HTR-8/SVneo (cell line): Measurements from ENCODE around the gene MKRN3.
"Not testable (repeated sequence)": the region's sequence is repeated elsewhere in the genome, so short reads cannot be mapped to it uniquely, and the experiment has no call there.

Experiments used
- DNase-seq: peaks from one replicate; pipeline ENCODE4 v3.0.0; 2011; ENCODE audit warnings: low spot score, mixed read lengths; ENCODE audit not compliant: insufficient read length
- FAIRE-seq: peaks from 2 replicates; lab custom pipeline; 2011; peaks lifted over from hg19 to GRCh38; lab: Jason Lieb, UNC

MKRN3 gene

GRCh38 chr15:23578521-23579150, 13.2 kb downstream of the MKRN3 start:
- FAIRE-seq: no peak
- no peak for DNase-seq

DNA sequence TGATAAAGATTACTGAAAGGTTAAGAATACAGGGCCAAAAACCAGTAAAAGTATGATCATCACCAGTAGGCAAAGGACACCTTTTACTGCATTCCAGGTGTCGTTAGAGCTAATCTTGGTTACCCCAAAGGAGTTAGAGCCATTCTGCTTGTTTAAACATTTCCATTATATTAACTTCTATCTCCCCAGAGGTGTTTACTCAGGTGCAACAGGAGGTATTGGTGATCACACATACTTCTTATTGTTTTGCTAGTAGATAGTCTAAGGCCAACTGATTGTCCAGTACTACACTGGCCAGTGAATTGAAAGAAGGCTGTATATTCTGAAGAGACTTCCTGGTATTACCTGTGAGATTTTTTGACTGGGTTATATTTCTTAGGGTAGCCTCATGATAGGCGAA, 22.8 kb downstream of the MKRN3 start:
- FAIRE-seq: no peak
- DNase-seq: no peak

GRCh38 chr15:23589012-23589411, 23.5 kb downstream of the MKRN3 start:
- FAIRE-seq (no peak), DNase-seq (no peak)

GRCh38 chr15:23594252-23594770, 28.8 kb downstream of the MKRN3 start:
- FAIRE-seq (no peak), DNase-seq (no peak)

DNA sequence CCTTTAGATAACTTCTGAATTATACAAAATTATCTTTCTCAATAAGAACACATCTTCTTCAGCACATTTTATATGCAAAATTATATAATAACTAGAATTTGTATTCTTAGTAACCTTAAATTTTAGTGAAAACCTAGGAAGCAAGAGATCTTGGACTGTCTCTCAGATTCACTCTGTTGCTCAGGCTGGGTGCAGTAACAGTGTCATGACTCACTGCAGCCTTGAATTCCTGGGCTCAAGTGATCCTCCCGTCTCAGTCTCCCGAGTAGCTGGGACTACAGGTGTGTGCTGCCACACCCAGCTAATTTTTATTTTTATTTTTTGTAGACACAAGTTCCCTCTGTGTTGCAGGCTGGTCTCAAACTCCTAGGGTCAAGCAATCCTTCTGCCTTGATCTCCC, 29.9 kb downstream of the MKRN3 start:
- FAIRE-seq (no peak), DNase-seq (no peak)

GRCh38 chr15:23596736-23597135, 31.3 kb downstream of the MKRN3 start:
- DNase-seq (no peak), FAIRE-seq (no peak)

- not testable (repeated sequence) for DNase-seq, FAIRE-seq
Measured at GRCh38 chr15:23597278-23597677, 31.8 kb downstream of the MKRN3 start.

- FAIRE-seq: no peak
- no peak for DNase-seq
Measured at GRCh38 chr15:23599053-23599452, 33.6 kb downstream of the MKRN3 start.

- FAIRE-seq: no peak
Measured at GRCh38 chr15:23602124-23602523, 36.6 kb downstream of the MKRN3 start.

GRCh38 chr15:23606226-23606625, 40.8 kb downstream of the MKRN3 start:
- DNase-seq (no peak), FAIRE-seq (no peak)

More at GRCh38 chr15:23602124-23602523, 36.6 kb downstream of the MKRN3 start:
- no peak for DNase-seq

- FAIRE-seq: no peak
- DNase-seq: no peak
Measured at GRCh38 chr15:23616536-23616935, 51.1 kb downstream of the MKRN3 start.
